H9 (cell line): ENCODE data around the gene AJUBA. TPM values are rescaled to one million over a fixed set of nuclear protein-coding genes. Genes with fewer than 3 reads are reported as not detected.

Experiments
- DNase-seq: peaks from one replicate; pipeline ENCODE4 v3.0.0-alpha.2; 2017
- H2AFZ ChIP-seq: one replicate; pipeline ENCODE4 v1.6.1; 2013; ENCODE audit warnings: mild to moderate bottlenecking, low read length, control low read depth, moderate library complexity
- H2AK5ac ChIP-seq: 2 replicates; pipeline ENCODE4 v1.6.1; 2013; ENCODE audit warnings: low read length, control low read depth, mixed read lengths; ENCODE audit not compliant: insufficient read length
- H2BK120ac ChIP-seq: one replicate; pipeline ENCODE4 v1.6.1; 2013; ENCODE audit warnings: low read depth, mild to moderate bottlenecking, low read length, control low read depth, inconsistent platforms; ENCODE audit not compliant: poor library complexity, severe bottlenecking
- H2BK12ac ChIP-seq: 2 replicates; pipeline ENCODE4 v1.6.1; 2013; ENCODE audit warnings: low read length, control low read depth, mixed read lengths, low read depth; ENCODE audit not compliant: insufficient read length
- H2BK15ac ChIP-seq: 2 replicates; pipeline ENCODE4 v1.6.1; 2013; ENCODE audit warnings: low read depth, low read length, control low read depth
- H2BK20ac ChIP-seq: one replicate; pipeline ENCODE4 v1.6.1; 2013; ENCODE audit warnings: low read depth, mild to moderate bottlenecking, low read length, control low read depth, inconsistent platforms; ENCODE audit not compliant: poor library complexity, severe bottlenecking
- H2BK5ac ChIP-seq: 2 replicates; pipeline ENCODE4 v1.6.1; 2013; ENCODE audit warnings: low read length, control low read depth, mixed read lengths; ENCODE audit not compliant: insufficient read length
- H3K14ac ChIP-seq: 2 replicates; pipeline ENCODE4 v1.6.1; 2013; ENCODE audit warnings: low read length, control low read depth; ENCODE audit not compliant: insufficient read depth
- H3K18ac ChIP-seq: 2 replicates; pipeline ENCODE4 v1.6.1; 2013; ENCODE audit warnings: low read depth, mild to moderate bottlenecking, mixed read lengths, low read length, control low read depth; ENCODE audit not compliant: insufficient read length
- H3K23ac ChIP-seq: 2 replicates; pipeline ENCODE4 v1.6.1; 2013; ENCODE audit warnings: low read length, control low read depth, mixed read lengths, low read depth; ENCODE audit not compliant: insufficient read length
- H3K23me2 ChIP-seq: 2 replicates; pipeline ENCODE4 v1.6.1; 2013; ENCODE audit warnings: low read depth, mild to moderate bottlenecking, mixed read lengths, low read length, control low read depth; ENCODE audit not compliant: insufficient read length, poor library complexity, severe bottlenecking
- H3K27ac ChIP-seq: 2 replicates; pipeline ENCODE4 v1.5.1; 2013; ENCODE audit warnings: low read length, control low read depth, mixed read lengths, low read depth; ENCODE audit not compliant: insufficient read length
- H3K27me3 ChIP-seq: 2 replicates; pipeline ENCODE4 v1.6.1; 2013; ENCODE audit warnings: low read length, control low read depth, inconsistent platforms; ENCODE audit not compliant: insufficient read depth
- H3K4ac ChIP-seq: 2 replicates; pipeline ENCODE4 v1.6.1; 2013; ENCODE audit warnings: low read depth, mild to moderate bottlenecking, control low read depth, inconsistent platforms, low read length, moderate library complexity
- H3K4me1 ChIP-seq: 2 replicates; pipeline ENCODE4 v1.6.1; 2013; ENCODE audit warnings: low read length, control low read depth, inconsistent platforms; ENCODE audit not compliant: insufficient read depth
- H3K4me2 ChIP-seq: 2 replicates; pipeline ENCODE4 v1.6.1; 2013; ENCODE audit warnings: low read length, control low read depth, mixed read lengths; ENCODE audit not compliant: insufficient read length, insufficient read depth
- H3K56ac ChIP-seq: 2 replicates; pipeline ENCODE4 v1.6.1; 2013; ENCODE audit warnings: low read depth, mild to moderate bottlenecking, mixed read lengths, low read length, control low read depth; ENCODE audit not compliant: insufficient read length
- H3K79me1 ChIP-seq: 2 replicates; pipeline ENCODE4 v1.6.1; 2013; ENCODE audit warnings: low read depth, mild to moderate bottlenecking, moderate library complexity, low read length, control low read depth, inconsistent platforms; ENCODE audit not compliant: insufficient read depth, poor library complexity, severe bottlenecking
- H3K79me2 ChIP-seq: 2 replicates; pipeline ENCODE4 v1.6.1; 2013; ENCODE audit warnings: low read length, control low read depth, inconsistent platforms; ENCODE audit not compliant: insufficient read depth
- H3K9ac ChIP-seq: 2 replicates; pipeline ENCODE4 v1.6.1; 2013; ENCODE audit warnings: low read length, control low read depth, mixed read lengths; ENCODE audit not compliant: insufficient read length; ENCODE audit errors: extremely low read depth
- H3K9me3 ChIP-seq: one replicate; pipeline ENCODE4 v1.6.1; 2013; ENCODE audit warnings: low read depth, low read length, inconsistent platforms; ENCODE audit not compliant: control insufficient read depth
- H3T11ph ChIP-seq: one replicate; pipeline ENCODE4 v1.6.1; 2013; ENCODE audit warnings: mild to moderate bottlenecking, low read length, control low read depth, inconsistent platforms
- H4K20me1 ChIP-seq: one replicate; pipeline ENCODE4 v1.6.1; 2013; ENCODE audit not compliant: control insufficient read depth, insufficient read length, insufficient read depth
- H4K5ac ChIP-seq: 2 replicates; pipeline ENCODE4 v1.6.1; 2013; ENCODE audit warnings: low read depth, mild to moderate bottlenecking, mixed read lengths, low read length, control low read depth; ENCODE audit not compliant: insufficient read length
- H4K8ac ChIP-seq: replicated peaks from 2 replicates; pipeline ENCODE4 v1.6.1; 2013; ENCODE audit warnings: low read length, control low read depth, mixed read lengths, low read depth; ENCODE audit not compliant: insufficient read length
- H4K91ac ChIP-seq: 2 replicates; pipeline ENCODE4 v1.6.1; 2013; ENCODE audit warnings: low read depth, mild to moderate bottlenecking, moderate library complexity, mixed read lengths, low read length, control low read depth; ENCODE audit not compliant: insufficient read length
- H3K27ac Mint-ChIP-seq, 3 experiments: 2 replicates in 2 of 3; 3 replicates in 1 of 3; pipeline ENCODE4 v1.8.0; 2020 to 2021; ENCODE audit warnings: mixed read lengths in 3 of 3, mild to moderate bottlenecking in 1 of 3, moderate library complexity in 1 of 3
- H3K27me3 Mint-ChIP-seq: 2 replicates; pipeline ENCODE4 v1.8.0; 2021; ENCODE audit warnings: low read depth, mild to moderate bottlenecking, moderate library complexity, mixed read lengths
- H3K36me3 Mint-ChIP-seq, 3 experiments: 2 replicates in 2 of 3; 3 replicates in 1 of 3; pipeline ENCODE4 v1.8.0; 2020 to 2021; ENCODE audit warnings: low read depth in 3 of 3, mixed read lengths in 3 of 3; ENCODE audit not compliant: insufficient read depth in 1 of 3
- H3K4me1 Mint-ChIP-seq, 2 experiments: 2 replicates each; pipeline ENCODE4 v1.8.0; 2020; ENCODE audit warnings: mixed read lengths in 2 of 2
- H3K4me3 Mint-ChIP-seq, 2 experiments: 2 replicates in 1 of 2; 3 replicates in 1 of 2; pipeline ENCODE4 v1.8.0; 2020 to 2021; ENCODE audit warnings: mild to moderate bottlenecking in 2 of 2, mixed read lengths in 2 of 2, moderate library complexity in 1 of 2
- H3K9me3 Mint-ChIP-seq, 2 experiments: 2 replicates in 1 of 2; 3 replicates in 1 of 2; pipeline ENCODE4 v1.8.0; 2020; ENCODE audit warnings: mild to moderate bottlenecking in 2 of 2, mixed read lengths in 2 of 2, moderate library complexity in 1 of 2
- WGBS: extraction: QIAGEN DNeasy Blood & Tissue Kit; methylation state at CpG from one replicate; pipeline ENCODE4 v1.1.7; 2013; ENCODE audit warnings: missing lambda C conversion rate, low lambda C conversion rate, mixed read lengths; ENCODE audit not compliant: insufficient read length; ENCODE audit errors: extremely low coverage; 5-methylcytosine and 5-hydroxymethylcytosine counted together
- total RNA-seq: library from RNA; stranded (reverse); gene quantifications from 2 replicates; pipeline ENCODE4 v1.2.1, GENCODE V29; 2021
- TF ChIP-seq, protein P1 (sequence below): fragments of 200-600 bp; sonication (generic); conservative IDR thresholded peaks from 3 replicates; pipeline ENCODE4 v1.8.0; 2021; ENCODE audit warnings: antibody characterized with exemption, mild to moderate bottlenecking

The AJUBA gene
- total RNA-seq, 1 experiment from 2014 or later: 44.9 TPM

DNA sequence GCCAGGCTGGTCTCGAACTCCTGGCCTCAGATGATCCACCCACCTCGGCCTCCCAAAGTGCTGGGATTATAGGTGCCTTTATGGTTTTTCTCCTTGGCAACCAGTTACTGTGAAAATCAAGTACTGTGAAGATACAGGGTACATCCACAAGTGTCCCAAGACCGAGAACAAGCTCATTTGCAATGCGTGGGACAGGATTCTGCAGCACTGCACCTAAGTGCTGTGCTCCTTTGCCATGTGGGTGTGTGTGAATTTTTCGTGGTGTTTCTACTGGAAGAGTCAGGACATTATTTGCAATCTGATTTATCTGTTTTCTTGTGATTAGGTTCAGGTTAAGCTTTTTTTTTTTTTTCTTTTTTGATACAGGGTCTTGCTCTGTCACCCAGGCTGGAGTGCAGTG lies 34.7 kb upstream of the AJUBA start:
- Histone ChIP-seq H3K27me3 (no peaks in the 10 kb centered on the region), H3K9ac (no peak overlapping the region), H3K14ac (no peak overlapping the region), H3K79me1 (no peaks in the 10 kb centered on the region), H3K4me1 (no peaks in the 10 kb centered on the region), H3K18ac (no peak overlapping the region), H4K8ac (no peak overlapping the region), H3K23me2 (no peaks in the 10 kb centered on the region), H2BK15ac (no peak overlapping the region), H3K27ac (no peak overlapping the region), H2AK5ac (no peak overlapping the region), H4K91ac (no peak overlapping the region), H2BK12ac (no peak overlapping the region), H3K9me3 (no peaks in the 10 kb centered on the region), H2BK20ac (no peak overlapping the region), H4K20me1 (no peaks in the 10 kb centered on the region), H3K4me2 (no peak overlapping the region), H4K5ac (no peak overlapping the region), H3K56ac (no peak overlapping the region), H3K4ac (no peak overlapping the region), H2BK120ac (no peak overlapping the region), H3K79me2 (no peaks in the 10 kb centered on the region), H2BK5ac (no peak overlapping the region), H3T11ph (no peak overlapping the region), H2AFZ (no peak overlapping the region), H3K23ac (no peak overlapping the region)
- no peak for DNase-seq
- H3K27ac Mint-ChIP-seq: no peak overlapping the region
- no peaks in the 10 kb centered on the region for H3K9me3 Mint-ChIP-seq
- no peak overlapping the region for H3K4me3 Mint-ChIP-seq
- TF ChIP-seq, protein P1, sequence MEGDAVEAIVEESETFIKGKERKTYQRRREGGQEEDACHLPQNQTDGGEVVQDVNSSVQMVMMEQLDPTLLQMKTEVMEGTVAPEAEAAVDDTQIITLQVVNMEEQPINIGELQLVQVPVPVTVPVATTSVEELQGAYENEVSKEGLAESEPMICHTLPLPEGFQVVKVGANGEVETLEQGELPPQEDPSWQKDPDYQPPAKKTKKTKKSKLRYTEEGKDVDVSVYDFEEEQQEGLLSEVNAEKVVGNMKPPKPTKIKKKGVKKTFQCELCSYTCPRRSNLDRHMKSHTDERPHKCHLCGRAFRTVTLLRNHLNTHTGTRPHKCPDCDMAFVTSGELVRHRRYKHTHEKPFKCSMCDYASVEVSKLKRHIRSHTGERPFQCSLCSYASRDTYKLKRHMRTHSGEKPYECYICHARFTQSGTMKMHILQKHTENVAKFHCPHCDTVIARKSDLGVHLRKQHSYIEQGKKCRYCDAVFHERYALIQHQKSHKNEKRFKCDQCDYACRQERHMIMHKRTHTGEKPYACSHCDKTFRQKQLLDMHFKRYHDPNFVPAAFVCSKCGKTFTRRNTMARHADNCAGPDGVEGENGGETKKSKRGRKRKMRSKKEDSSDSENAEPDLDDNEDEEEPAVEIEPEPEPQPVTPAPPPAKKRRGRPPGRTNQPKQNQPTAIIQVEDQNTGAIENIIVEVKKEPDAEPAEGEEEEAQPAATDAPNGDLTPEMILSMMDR: no peak
- no peaks in the 10 kb centered on the region for H3K27me3 Mint-ChIP-seq
- no peaks in the 10 kb centered on the region for H3K36me3 Mint-ChIP-seq
- no CpG with 5 or more reads among the region's 5 CpGs for WGBS
- peaks cover 15 to 16% of the 10 kb centered on the region in 2 experiments for H3K4me1 Mint-ChIP-seq
